H9 (cell line): ENCODE results near the gene LARP6. TPM values are rescaled to one million over a fixed set of nuclear protein-coding genes. Genes with fewer than 3 reads are reported as not detected.

Experiments
- DNase-seq: peaks from one replicate; pipeline ENCODE4 v3.0.0-alpha.2; 2017
- H2AFZ ChIP-seq: one replicate; pipeline ENCODE4 v1.6.1; 2013; ENCODE audit warnings: mild to moderate bottlenecking, low read length, control low read depth, moderate library complexity
- H2AK5ac ChIP-seq: 2 replicates; pipeline ENCODE4 v1.6.1; 2013; ENCODE audit warnings: low read length, control low read depth, mixed read lengths; ENCODE audit not compliant: insufficient read length
- H2BK120ac ChIP-seq: one replicate; pipeline ENCODE4 v1.6.1; 2013; ENCODE audit warnings: low read depth, mild to moderate bottlenecking, low read length, control low read depth, inconsistent platforms; ENCODE audit not compliant: poor library complexity, severe bottlenecking
- H2BK12ac ChIP-seq: 2 replicates; pipeline ENCODE4 v1.6.1; 2013; ENCODE audit warnings: low read length, control low read depth, mixed read lengths, low read depth; ENCODE audit not compliant: insufficient read length
- H2BK15ac ChIP-seq: 2 replicates; pipeline ENCODE4 v1.6.1; 2013; ENCODE audit warnings: low read depth, low read length, control low read depth
- H2BK20ac ChIP-seq: one replicate; pipeline ENCODE4 v1.6.1; 2013; ENCODE audit warnings: low read depth, mild to moderate bottlenecking, low read length, control low read depth, inconsistent platforms; ENCODE audit not compliant: poor library complexity, severe bottlenecking
- H2BK5ac ChIP-seq: 2 replicates; pipeline ENCODE4 v1.6.1; 2013; ENCODE audit warnings: low read length, control low read depth, mixed read lengths; ENCODE audit not compliant: insufficient read length
- H3K14ac ChIP-seq: 2 replicates; pipeline ENCODE4 v1.6.1; 2013; ENCODE audit warnings: low read length, control low read depth; ENCODE audit not compliant: insufficient read depth
- H3K18ac ChIP-seq: 2 replicates; pipeline ENCODE4 v1.6.1; 2013; ENCODE audit warnings: low read depth, mild to moderate bottlenecking, mixed read lengths, low read length, control low read depth; ENCODE audit not compliant: insufficient read length
- H3K23ac ChIP-seq: 2 replicates; pipeline ENCODE4 v1.6.1; 2013; ENCODE audit warnings: low read length, control low read depth, mixed read lengths, low read depth; ENCODE audit not compliant: insufficient read length
- H3K23me2 ChIP-seq: 2 replicates; pipeline ENCODE4 v1.6.1; 2013; ENCODE audit warnings: low read depth, mild to moderate bottlenecking, mixed read lengths, low read length, control low read depth; ENCODE audit not compliant: insufficient read length, poor library complexity, severe bottlenecking
- H3K27ac ChIP-seq: 2 replicates; pipeline ENCODE4 v1.5.1; 2013; ENCODE audit warnings: low read length, control low read depth, mixed read lengths, low read depth; ENCODE audit not compliant: insufficient read length
- H3K27me3 ChIP-seq: 2 replicates; pipeline ENCODE4 v1.6.1; 2013; ENCODE audit warnings: low read length, control low read depth, inconsistent platforms; ENCODE audit not compliant: insufficient read depth
- H3K4ac ChIP-seq: 2 replicates; pipeline ENCODE4 v1.6.1; 2013; ENCODE audit warnings: low read depth, mild to moderate bottlenecking, control low read depth, inconsistent platforms, low read length, moderate library complexity
- H3K4me1 ChIP-seq: 2 replicates; pipeline ENCODE4 v1.6.1; 2013; ENCODE audit warnings: low read length, control low read depth, inconsistent platforms; ENCODE audit not compliant: insufficient read depth
- H3K4me2 ChIP-seq: 2 replicates; pipeline ENCODE4 v1.6.1; 2013; ENCODE audit warnings: low read length, control low read depth, mixed read lengths; ENCODE audit not compliant: insufficient read length, insufficient read depth
- H3K56ac ChIP-seq: 2 replicates; pipeline ENCODE4 v1.6.1; 2013; ENCODE audit warnings: low read depth, mild to moderate bottlenecking, mixed read lengths, low read length, control low read depth; ENCODE audit not compliant: insufficient read length
- H3K79me1 ChIP-seq: 2 replicates; pipeline ENCODE4 v1.6.1; 2013; ENCODE audit warnings: low read depth, mild to moderate bottlenecking, moderate library complexity, low read length, control low read depth, inconsistent platforms; ENCODE audit not compliant: insufficient read depth, poor library complexity, severe bottlenecking
- H3K79me2 ChIP-seq: 2 replicates; pipeline ENCODE4 v1.6.1; 2013; ENCODE audit warnings: low read length, control low read depth, inconsistent platforms; ENCODE audit not compliant: insufficient read depth
- H3K9ac ChIP-seq: 2 replicates; pipeline ENCODE4 v1.6.1; 2013; ENCODE audit warnings: low read length, control low read depth, mixed read lengths; ENCODE audit not compliant: insufficient read length; ENCODE audit errors: extremely low read depth
- H3K9me3 ChIP-seq: one replicate; pipeline ENCODE4 v1.6.1; 2013; ENCODE audit warnings: low read depth, low read length, inconsistent platforms; ENCODE audit not compliant: control insufficient read depth
- H3T11ph ChIP-seq: one replicate; pipeline ENCODE4 v1.6.1; 2013; ENCODE audit warnings: mild to moderate bottlenecking, low read length, control low read depth, inconsistent platforms
- H4K20me1 ChIP-seq: one replicate; pipeline ENCODE4 v1.6.1; 2013; ENCODE audit not compliant: control insufficient read depth, insufficient read length, insufficient read depth
- H4K5ac ChIP-seq: 2 replicates; pipeline ENCODE4 v1.6.1; 2013; ENCODE audit warnings: low read depth, mild to moderate bottlenecking, mixed read lengths, low read length, control low read depth; ENCODE audit not compliant: insufficient read length
- H4K8ac ChIP-seq: replicated peaks from 2 replicates; pipeline ENCODE4 v1.6.1; 2013; ENCODE audit warnings: low read length, control low read depth, mixed read lengths, low read depth; ENCODE audit not compliant: insufficient read length
- H4K91ac ChIP-seq: 2 replicates; pipeline ENCODE4 v1.6.1; 2013; ENCODE audit warnings: low read depth, mild to moderate bottlenecking, moderate library complexity, mixed read lengths, low read length, control low read depth; ENCODE audit not compliant: insufficient read length
- H3K27ac Mint-ChIP-seq, 3 experiments: 2 replicates in 2 of 3; 3 replicates in 1 of 3; pipeline ENCODE4 v1.8.0; 2020 to 2021; ENCODE audit warnings: mixed read lengths in 3 of 3, mild to moderate bottlenecking in 1 of 3, moderate library complexity in 1 of 3
- H3K27me3 Mint-ChIP-seq: 2 replicates; pipeline ENCODE4 v1.8.0; 2021; ENCODE audit warnings: low read depth, mild to moderate bottlenecking, moderate library complexity, mixed read lengths
- H3K36me3 Mint-ChIP-seq, 3 experiments: 2 replicates in 2 of 3; 3 replicates in 1 of 3; pipeline ENCODE4 v1.8.0; 2020 to 2021; ENCODE audit warnings: low read depth in 3 of 3, mixed read lengths in 3 of 3; ENCODE audit not compliant: insufficient read depth in 1 of 3
- H3K4me1 Mint-ChIP-seq, 2 experiments: 2 replicates each; pipeline ENCODE4 v1.8.0; 2020; ENCODE audit warnings: mixed read lengths in 2 of 2
- H3K4me3 Mint-ChIP-seq, 2 experiments: 2 replicates in 1 of 2; 3 replicates in 1 of 2; pipeline ENCODE4 v1.8.0; 2020 to 2021; ENCODE audit warnings: mild to moderate bottlenecking in 2 of 2, mixed read lengths in 2 of 2, moderate library complexity in 1 of 2
- H3K9me3 Mint-ChIP-seq, 2 experiments: 2 replicates in 1 of 2; 3 replicates in 1 of 2; pipeline ENCODE4 v1.8.0; 2020; ENCODE audit warnings: mild to moderate bottlenecking in 2 of 2, mixed read lengths in 2 of 2, moderate library complexity in 1 of 2
- CTCF ChIP-seq: fragments of 200-600 bp; sonication (generic); conservative IDR thresholded peaks from 3 replicates; pipeline ENCODE4 v1.8.0; 2021; ENCODE audit warnings: antibody characterized with exemption, mild to moderate bottlenecking
- WGBS: extraction: QIAGEN DNeasy Blood & Tissue Kit; methylation state at CpG from one replicate; pipeline ENCODE4 v1.1.7; 2013; ENCODE audit warnings: missing lambda C conversion rate, low lambda C conversion rate, mixed read lengths; ENCODE audit not compliant: insufficient read length; ENCODE audit errors: extremely low coverage; 5-methylcytosine and 5-hydroxymethylcytosine counted together
- total RNA-seq: library from RNA; stranded (reverse); gene quantifications from 2 replicates; pipeline ENCODE4 v1.2.1, GENCODE V29; 2021

LARP6 gene
- total RNA-seq, 1 experiment from 2014 or later, result 18.9 TPM

GRCh38 chr15:70854666-70854976, 664 bp upstream of the LARP6 start:
- H4K91ac ChIP-seq, result no peak overlapping the region
- no peak overlapping the region for H4K5ac ChIP-seq
- H2BK15ac ChIP-seq, result no peak overlapping the region
- Mint-ChIP-seq H3K4me1 (peaks cover 13 to 16% of the 10 kb centered on the region in 2 experiments), H3K36me3 (peaks cover 11 to 14% (median 12%) of the 10 kb centered on the region in 3 experiments), H3K4me3 (peak overlapping the region; percentile 79 to 96), H3K27ac (no peak overlapping the region), H3K27me3 (peaks cover 30% of the 10 kb centered on the region), H3K9me3 (peaks cover 0 to 2% of the 10 kb centered on the region in 2 experiments; a peak in 1 of 5 replicates)
- H3T11ph ChIP-seq, result no peak overlapping the region
- H3K27ac ChIP-seq, result no peak overlapping the region
- H3K4me2 ChIP-seq, result peak overlapping the region; percentile 44
- no CpG with 5 or more reads among the region's 4 CpGs for WGBS
- no peak overlapping the region for H3K14ac ChIP-seq
- TF ChIP-seq CTCF, result no peak
- no peak overlapping the region for H2BK20ac ChIP-seq
- H3K18ac ChIP-seq, result no peak overlapping the region
- H4K20me1 ChIP-seq, result no peaks in the 10 kb centered on the region
- no peak overlapping the region for H2AFZ ChIP-seq
- no peak overlapping the region for H3K56ac ChIP-seq
- H2BK5ac ChIP-seq, result no peak overlapping the region
- no peak overlapping the region for H2AK5ac ChIP-seq
- H3K79me2 ChIP-seq, result no peaks in the 10 kb centered on the region
- no peak overlapping the region for H2BK120ac ChIP-seq
- H3K4ac ChIP-seq, result no peak overlapping the region
- H3K79me1 ChIP-seq, result no peaks in the 10 kb centered on the region
- H4K8ac ChIP-seq, result no peak overlapping the region
- no peaks in the 10 kb centered on the region for H3K4me1 ChIP-seq
- peaks cover 12% of the 10 kb centered on the region for H3K23me2 ChIP-seq
- H3K23ac ChIP-seq, result no peak overlapping the region
- no peak overlapping the region for H3K9ac ChIP-seq
- H3K9me3 ChIP-seq, result no peaks in the 10 kb centered on the region
- H3K27me3 ChIP-seq, result no peaks in the 10 kb centered on the region
- no peak overlapping the region for H2BK12ac ChIP-seq
- no peak for DNase-seq
